ENCODE results near the gene ERGIC1. TPM values are rescaled to one million over a fixed set of nuclear protein-coding genes. Genes with fewer than 3 reads are reported as not detected.
"Not testable (repeated sequence)": the region's sequence is repeated elsewhere in the genome, so short reads cannot be mapped to it uniquely, and the experiment has no call there.

Gene ERGIC1
- total RNA-seq, 1 donor from 2014 or later: 46.4 TPM

GRCh38 chr5:172894767-172895388, 60.8 kb downstream of the ERGIC1 start:
- no peak overlapping the region for H3K4me3 ChIP-seq (ENCODE audit: low read length in 3 of 3)
- H3K9ac ChIP-seq (ENCODE audit: low read depth in 1 of 3, low read length in 3 of 3): no peak overlapping the region
- H3K36me3 ChIP-seq (ENCODE audit: control insufficient read depth in 3 of 3, insufficient read depth in 3 of 3, low read length in 3 of 3): peaks cover 4 to 19% (median 10%) of the 10 kb centered on the region in 3 donors
- H3K4me1 ChIP-seq (ENCODE audit: control insufficient read depth in 3 of 3, insufficient read depth in 3 of 3, low read length in 3 of 3): peaks cover 33 to 56% (median 51%) of the 10 kb centered on the region in 3 donors
- H3K27me3 ChIP-seq (ENCODE audit: control insufficient read depth in 3 of 3, insufficient read depth in 3 of 3, low read length in 3 of 3): no peaks in the 10 kb centered on the region
- H3K27ac ChIP-seq (ENCODE audit: low read depth, low read length): no peak overlapping the region
- no peaks in the 10 kb centered on the region for H3K9me3 ChIP-seq (ENCODE audit: control insufficient read depth in 3 of 3, low read length in 3 of 3)

GRCh38 chr5:172895549-172895948, 61.5 kb downstream of the ERGIC1 start:
- Histone ChIP-seq H3K4me3 (ENCODE audit: low read length in 3 of 3) (no peak overlapping the region), H3K9me3 (ENCODE audit: control insufficient read depth in 3 of 3, low read length in 3 of 3) (no peaks in the 10 kb centered on the region), H3K4me1 (ENCODE audit: control insufficient read depth in 3 of 3, insufficient read depth in 3 of 3, low read length in 3 of 3) (peaks cover 33 to 55% (median 51%) of the 10 kb centered on the region in 3 donors), H3K36me3 (ENCODE audit: control insufficient read depth in 3 of 3, insufficient read depth in 3 of 3, low read length in 3 of 3) (peaks cover 0 to 14% (median 7%) of the 10 kb centered on the region in 3 donors), H3K27ac (ENCODE audit: low read depth, low read length) (no peak overlapping the region), H3K27me3 (ENCODE audit: control insufficient read depth in 3 of 3, insufficient read depth in 3 of 3, low read length in 3 of 3) (no peaks in the 10 kb centered on the region), H3K9ac (ENCODE audit: low read depth in 1 of 3, low read length in 3 of 3) (no peak overlapping the region)

GRCh38 chr5:172896465-172896864, 62.4 kb downstream of the ERGIC1 start:
- H3K9ac ChIP-seq (ENCODE audit: low read depth in 1 of 3, low read length in 3 of 3): peak overlapping the region in 2 of 3 donors; percentile 40 to 57
- no peaks in the 10 kb centered on the region for H3K9me3 ChIP-seq (ENCODE audit: control insufficient read depth in 3 of 3, low read length in 3 of 3)
- no peak overlapping the region for H3K4me3 ChIP-seq (ENCODE audit: low read length in 3 of 3)
- peak overlapping the region; percentile 87 for H3K27ac ChIP-seq (ENCODE audit: low read depth, low read length)
- H3K27me3 ChIP-seq (ENCODE audit: control insufficient read depth in 3 of 3, insufficient read depth in 3 of 3, low read length in 3 of 3): no peaks in the 10 kb centered on the region
- peaks cover 0 to 9% (median 7%) of the 10 kb centered on the region in 3 donors for H3K36me3 ChIP-seq (ENCODE audit: control insufficient read depth in 3 of 3, insufficient read depth in 3 of 3, low read length in 3 of 3)
- H3K4me1 ChIP-seq (ENCODE audit: control insufficient read depth in 3 of 3, insufficient read depth in 3 of 3, low read length in 3 of 3): peaks cover 36 to 56% (median 56%) of the 10 kb centered on the region in 3 donors

DNA sequence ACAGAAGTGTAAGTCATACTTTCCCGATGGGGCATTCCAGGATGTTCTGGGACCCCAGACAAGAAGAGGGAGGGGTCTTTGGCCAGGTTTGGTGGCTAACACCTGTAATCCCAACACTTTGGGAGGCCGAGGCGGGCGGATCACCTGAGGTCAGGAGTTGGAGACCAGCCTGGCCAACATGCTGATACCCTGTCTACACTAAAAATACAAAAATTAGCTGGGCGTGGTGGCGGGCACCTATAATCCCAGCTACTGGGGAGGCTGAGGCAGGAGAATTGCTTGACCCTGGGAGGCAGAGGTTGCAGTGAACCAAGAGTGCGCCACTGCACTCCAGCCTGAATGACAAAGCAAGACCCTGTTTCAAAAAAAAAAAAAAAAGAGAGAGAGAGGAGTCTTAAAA, 63.0 kb downstream of the ERGIC1 start:
- H3K27ac ChIP-seq (ENCODE audit: low read depth, low read length): peak overlapping the region; percentile 87
- not testable (repeated sequence) for H3K27me3 ChIP-seq (ENCODE audit: control insufficient read depth in 3 of 3, insufficient read depth in 3 of 3, low read length in 3 of 3); H3K9me3 ChIP-seq (ENCODE audit: control insufficient read depth in 3 of 3, low read length in 3 of 3); H3K4me3 ChIP-seq (ENCODE audit: low read length in 3 of 3); H3K36me3 ChIP-seq (ENCODE audit: control insufficient read depth in 3 of 3, insufficient read depth in 3 of 3, low read length in 3 of 3)
- peak overlapping the region in 2 of 3 donors; percentile 45 to 57 for H3K9ac ChIP-seq (ENCODE audit: low read depth in 1 of 3, low read length in 3 of 3)
- H3K4me1 ChIP-seq (ENCODE audit: control insufficient read depth in 3 of 3, insufficient read depth in 3 of 3, low read length in 3 of 3): peaks cover 33 to 57% (median 56%) of the 10 kb centered on the region in 3 donors

DNA sequence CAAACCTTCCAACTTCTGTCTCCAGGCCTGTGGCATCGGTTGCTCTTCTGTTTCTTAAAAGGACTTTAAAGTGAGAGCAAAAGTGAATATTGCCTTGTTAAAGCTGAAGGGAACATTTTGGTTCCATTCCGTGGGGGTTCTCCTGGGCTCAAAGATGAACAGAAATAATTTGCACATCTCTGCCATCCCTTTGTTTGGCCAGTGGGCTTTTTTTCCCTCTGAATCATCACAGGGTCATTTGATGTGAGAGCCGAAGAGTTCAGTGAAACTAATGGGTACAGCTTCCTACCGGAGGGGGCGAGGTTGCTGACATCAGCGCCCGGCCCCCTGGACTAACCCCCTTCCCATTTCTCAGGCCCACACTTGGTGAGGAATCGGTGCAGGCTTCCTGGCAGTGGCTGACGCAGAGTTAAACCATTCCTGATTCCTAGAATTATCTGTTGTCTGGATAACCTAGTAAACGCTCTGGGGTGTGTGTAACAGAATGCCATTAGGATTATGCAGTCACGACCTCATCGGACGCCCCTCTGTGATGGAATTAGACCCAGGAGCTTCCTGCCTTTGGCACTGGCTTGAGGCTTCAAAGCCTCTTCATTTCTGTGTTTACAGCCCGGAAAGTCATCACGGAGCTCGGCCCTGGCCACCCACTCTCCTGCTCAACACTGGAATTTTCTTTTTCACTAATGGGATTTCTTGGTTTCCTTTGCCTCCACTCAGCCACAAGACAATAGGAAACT, 63.6 kb downstream of the ERGIC1 start:
- Histone ChIP-seq H3K36me3 (ENCODE audit: control insufficient read depth in 3 of 3, insufficient read depth in 3 of 3, low read length in 3 of 3) (peaks cover 0 to 9% (median 7%) of the 10 kb centered on the region in 3 donors), H3K27ac (ENCODE audit: low read depth, low read length) (peak overlapping the region; percentile 87), H3K4me1 (ENCODE audit: control insufficient read depth in 3 of 3, insufficient read depth in 3 of 3, low read length in 3 of 3) (peaks cover 32 to 57% (median 56%) of the 10 kb centered on the region in 3 donors), H3K27me3 (ENCODE audit: control insufficient read depth in 3 of 3, insufficient read depth in 3 of 3, low read length in 3 of 3) (no peaks in the 10 kb centered on the region), H3K9ac (ENCODE audit: low read depth in 1 of 3, low read length in 3 of 3) (peak overlapping the region; percentile 45 to 59 (median 57)), H3K9me3 (ENCODE audit: control insufficient read depth in 3 of 3, low read length in 3 of 3) (no peaks in the 10 kb centered on the region), H3K4me3 (ENCODE audit: low read length in 3 of 3) (peak overlapping the region in 1 of 3 donors; percentile 35)

DNA sequence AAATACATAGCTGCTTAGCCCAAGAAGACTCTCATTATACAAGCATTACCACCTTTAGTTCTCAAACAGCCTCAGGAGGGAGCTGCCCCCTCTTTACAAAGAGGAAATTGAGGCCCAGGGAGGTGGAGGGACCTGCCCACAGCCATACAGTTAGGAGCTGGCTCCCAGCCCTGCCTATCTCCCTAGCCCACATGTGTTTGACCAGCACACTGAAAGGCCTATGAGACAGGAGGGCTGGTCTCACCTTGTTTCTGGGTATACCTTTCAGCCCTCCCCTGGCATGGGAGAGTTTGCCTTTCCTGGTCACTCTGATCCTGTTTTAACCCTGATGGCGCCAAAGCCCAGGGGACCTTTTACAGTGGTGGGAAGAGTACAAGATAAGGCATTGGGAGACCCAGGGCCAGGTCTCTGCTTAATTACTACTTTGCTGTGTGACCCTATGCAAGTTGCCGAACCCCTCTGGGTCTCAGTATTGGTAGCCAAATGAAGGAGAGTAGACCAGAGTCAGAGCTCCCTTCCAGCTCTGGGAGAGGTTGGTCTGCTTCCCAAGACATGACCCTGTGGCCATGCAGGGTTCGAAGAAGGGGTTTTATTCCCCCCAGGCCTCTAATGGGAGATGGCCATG, 64.3 kb downstream of the ERGIC1 start:
- Histone ChIP-seq H3K36me3 (ENCODE audit: control insufficient read depth in 3 of 3, insufficient read depth in 3 of 3, low read length in 3 of 3) (peaks cover 0 to 9% (median 7%) of the 10 kb centered on the region in 3 donors), H3K27ac (ENCODE audit: low read depth, low read length) (peak overlapping the region; percentile 87), H3K9me3 (ENCODE audit: control insufficient read depth in 3 of 3, low read length in 3 of 3) (no peaks in the 10 kb centered on the region), H3K27me3 (ENCODE audit: control insufficient read depth in 3 of 3, insufficient read depth in 3 of 3, low read length in 3 of 3) (no peaks in the 10 kb centered on the region), H3K9ac (ENCODE audit: low read depth in 1 of 3, low read length in 3 of 3) (peak overlapping the region; percentile 30 to 57 (median 45)), H3K4me1 (ENCODE audit: control insufficient read depth in 3 of 3, insufficient read depth in 3 of 3, low read length in 3 of 3) (peaks cover 31 to 57% (median 56%) of the 10 kb centered on the region in 3 donors), H3K4me3 (ENCODE audit: low read length in 3 of 3) (peak overlapping the region in 1 of 3 donors; percentile 35)

- no peaks in the 10 kb centered on the region for H3K9me3 ChIP-seq (ENCODE audit: control insufficient read depth in 3 of 3, low read length in 3 of 3)
- peaks cover 0 to 9% (median 7%) of the 10 kb centered on the region in 3 donors for H3K36me3 ChIP-seq (ENCODE audit: control insufficient read depth in 3 of 3, insufficient read depth in 3 of 3, low read length in 3 of 3)
- no peaks in the 10 kb centered on the region for H3K27me3 ChIP-seq (ENCODE audit: control insufficient read depth in 3 of 3, insufficient read depth in 3 of 3, low read length in 3 of 3)
- H3K4me3 ChIP-seq (ENCODE audit: low read length in 3 of 3): no peak overlapping the region
- peaks cover 34 to 59% (median 59%) of the 10 kb centered on the region in 3 donors for H3K4me1 ChIP-seq (ENCODE audit: control insufficient read depth in 3 of 3, insufficient read depth in 3 of 3, low read length in 3 of 3)
- peak overlapping the region; percentile 87 for H3K27ac ChIP-seq (ENCODE audit: low read depth, low read length)
- H3K9ac ChIP-seq (ENCODE audit: low read depth in 1 of 3, low read length in 3 of 3): peak overlapping the region in 1 of 3 donors; percentile 30
These were observed 64.9 kb downstream of the ERGIC1 start for GRCh38 chr5:172898843-172899369.

- Histone ChIP-seq H3K4me1 (ENCODE audit: control insufficient read depth in 3 of 3, insufficient read depth in 3 of 3, low read length in 3 of 3) (peaks cover 39 to 65% (median 64%) of the 10 kb centered on the region in 3 donors), H3K27me3 (ENCODE audit: control insufficient read depth in 3 of 3, insufficient read depth in 3 of 3, low read length in 3 of 3) (no peaks in the 10 kb centered on the region), H3K36me3 (ENCODE audit: control insufficient read depth in 3 of 3, insufficient read depth in 3 of 3, low read length in 3 of 3) (peaks cover 0 to 9% (median 7%) of the 10 kb centered on the region in 3 donors), H3K27ac (ENCODE audit: low read depth, low read length) (peak overlapping the region; percentile 97), H3K9ac (ENCODE audit: low read depth in 1 of 3, low read length in 3 of 3) (no peak overlapping the region), H3K9me3 (ENCODE audit: control insufficient read depth in 3 of 3, low read length in 3 of 3) (no peaks in the 10 kb centered on the region), H3K4me3 (ENCODE audit: low read length in 3 of 3) (no peak overlapping the region)
These were observed 65.4 kb downstream of the ERGIC1 start for GRCh38 chr5:172899436-172899835.

GRCh38 chr5:172901012-172901780, 67.1 kb downstream of the ERGIC1 start:
- H3K27me3 ChIP-seq (ENCODE audit: control insufficient read depth in 3 of 3, insufficient read depth in 3 of 3, low read length in 3 of 3): no peaks in the 10 kb centered on the region
- H3K9ac ChIP-seq (ENCODE audit: low read depth in 1 of 3, low read length in 3 of 3): peak overlapping the region; percentile 57 to 61 (median 60)
- peaks cover 52 to 82% (median 82%) of the 10 kb centered on the region in 3 donors for H3K4me1 ChIP-seq (ENCODE audit: control insufficient read depth in 3 of 3, insufficient read depth in 3 of 3, low read length in 3 of 3)
- no peaks in the 10 kb centered on the region for H3K9me3 ChIP-seq (ENCODE audit: control insufficient read depth in 3 of 3, low read length in 3 of 3)
- peaks cover 0 to 9% (median 5%) of the 10 kb centered on the region in 3 donors for H3K36me3 ChIP-seq (ENCODE audit: control insufficient read depth in 3 of 3, insufficient read depth in 3 of 3, low read length in 3 of 3)
- peak overlapping the region; percentile 97 for H3K27ac ChIP-seq (ENCODE audit: low read depth, low read length)
- H3K4me3 ChIP-seq (ENCODE audit: low read length in 3 of 3): no peak overlapping the region

Data from skeletal muscle tissue (tissue), 4 donors.